Measurements from ENCODE around the gene RNF186. TPM values are rescaled to one million over a fixed set of nuclear protein-coding genes. Genes with fewer than 3 reads are reported as not detected.

RNF186 gene
- total RNA-seq, 2 donors from 2014 or later, result not detected

- H3K36me3 Mint-ChIP-seq (ENCODE audit: low read depth), result peaks cover 7% of the 10 kb centered on the region
- H3K27ac Mint-ChIP-seq, result no peak overlapping the region
- no peaks in the 10 kb centered on the region for H3K27me3 Mint-ChIP-seq
- ATAC-seq (no peak), DNase-seq (no peak)
- H3K9me3 ChIP-seq (ENCODE audit: control insufficient read depth, low read length, poor library complexity, severe bottlenecking), result no peaks in the 10 kb centered on the region
- no peak overlapping the region for H3K4me3 Mint-ChIP-seq
- peaks cover 2% of the 10 kb centered on the region for H3K4me1 Mint-ChIP-seq
Measured at GRCh38 chr1:19775317-19775716, 39.8 kb downstream of the RNF186 start.

GRCh38 chr1:19774180-19774785 is 40.8 kb downstream of the RNF186 start:
- H3K36me3 Mint-ChIP-seq (ENCODE audit: low read depth), result peaks cover 6% of the 10 kb centered on the region

GRCh38 chr1:19773485-19773884 is 41.6 kb downstream of the RNF186 start:
- H3K4me1 Mint-ChIP-seq, result peaks cover 2% of the 10 kb centered on the region
- H3K27ac Mint-ChIP-seq, result no peak overlapping the region
- no peak overlapping the region for H3K4me3 Mint-ChIP-seq

More at GRCh38 chr1:19774180-19774785, 40.8 kb downstream of the RNF186 start:
- H3K4me1 Mint-ChIP-seq, result peaks cover 3% of the 10 kb centered on the region
- no peak for ATAC-seq
- DNase-seq, result no peak
- H3K27me3 Mint-ChIP-seq, result no peaks in the 10 kb centered on the region
- no peak overlapping the region for H3K4me3 Mint-ChIP-seq
- H3K27ac Mint-ChIP-seq, result no peak overlapping the region
- H3K9me3 ChIP-seq (ENCODE audit: control insufficient read depth, low read length, poor library complexity, severe bottlenecking), result no peaks in the 10 kb centered on the region

GRCh38 chr1:19772053-19772452 is 43.0 kb downstream of the RNF186 start:
- Mint-ChIP-seq H3K36me3 (ENCODE audit: low read depth) (peaks cover 5% of the 10 kb centered on the region), H3K27me3 (no peaks in the 10 kb centered on the region), H3K4me3 (no peak overlapping the region), H3K27ac (no peak overlapping the region), H3K4me1 (peaks cover 2% of the 10 kb centered on the region)
- H3K9me3 ChIP-seq (ENCODE audit: control insufficient read depth, low read length, poor library complexity, severe bottlenecking), result no peaks in the 10 kb centered on the region
- ATAC-seq, result no peak
- DNase-seq, result no peak

More at GRCh38 chr1:19773485-19773884, 41.6 kb downstream of the RNF186 start:
- Mint-ChIP-seq H3K27me3 (no peaks in the 10 kb centered on the region), H3K36me3 (ENCODE audit: low read depth) (peaks cover 5% of the 10 kb centered on the region)
- no peaks in the 10 kb centered on the region for H3K9me3 ChIP-seq (ENCODE audit: control insufficient read depth, low read length, poor library complexity, severe bottlenecking)
- no peak for DNase-seq
- ATAC-seq, result no peak

- DNase-seq (no peak), ATAC-seq (no peak)
- H3K9me3 ChIP-seq (ENCODE audit: control insufficient read depth, low read length, poor library complexity, severe bottlenecking), result no peaks in the 10 kb centered on the region
- H3K4me1 Mint-ChIP-seq, result peaks cover 4% of the 10 kb centered on the region
- no peak overlapping the region for H3K27ac Mint-ChIP-seq
- H3K27me3 Mint-ChIP-seq, result no peaks in the 10 kb centered on the region
- H3K36me3 Mint-ChIP-seq (ENCODE audit: low read depth), result peaks cover 5% of the 10 kb centered on the region
- H3K4me3 Mint-ChIP-seq, result no peak overlapping the region
Measured at GRCh38 chr1:19771350-19771749, 43.7 kb downstream of the RNF186 start.

GRCh38 chr1:19770436-19771190 is 44.5 kb downstream of the RNF186 start:
- no peak overlapping the region for H3K27ac Mint-ChIP-seq
- H3K9me3 ChIP-seq (ENCODE audit: control insufficient read depth, low read length, poor library complexity, severe bottlenecking), result no peaks in the 10 kb centered on the region

GRCh38 chr1:19769211-19769932 is 45.7 kb downstream of the RNF186 start:
- Mint-ChIP-seq H3K4me1 (peaks cover 16% of the 10 kb centered on the region), H3K36me3 (ENCODE audit: low read depth) (peaks cover 7% of the 10 kb centered on the region), H3K27ac (no peak overlapping the region), H3K27me3 (no peaks in the 10 kb centered on the region), H3K4me3 (no peak overlapping the region)
- H3K9me3 ChIP-seq (ENCODE audit: control insufficient read depth, low read length, poor library complexity, severe bottlenecking), result no peaks in the 10 kb centered on the region
- ATAC-seq, result no peak
- no peak for DNase-seq

More at GRCh38 chr1:19770436-19771190, 44.5 kb downstream of the RNF186 start:
- ATAC-seq, result no peak
- DNase-seq, result no peak
- Mint-ChIP-seq H3K27me3 (no peaks in the 10 kb centered on the region), H3K36me3 (ENCODE audit: low read depth) (peaks cover 7% of the 10 kb centered on the region), H3K4me1 (peaks cover 10% of the 10 kb centered on the region), H3K4me3 (no peak overlapping the region)

- no peaks in the 10 kb centered on the region for H3K9me3 ChIP-seq (ENCODE audit: control insufficient read depth, low read length, poor library complexity, severe bottlenecking)
- Mint-ChIP-seq H3K27ac (no peak overlapping the region), H3K4me3 (no peak overlapping the region), H3K4me1 (peaks cover 16% of the 10 kb centered on the region), H3K36me3 (ENCODE audit: low read depth) (peaks cover 7% of the 10 kb centered on the region), H3K27me3 (no peaks in the 10 kb centered on the region)
- no peak for DNase-seq
- ATAC-seq, result no peak
Measured at GRCh38 chr1:19768353-19769210, 46.5 kb downstream of the RNF186 start.

GRCh38 chr1:19765623-19766022 is 49.5 kb downstream of the RNF186 start:
- no peaks in the 10 kb centered on the region for H3K27me3 Mint-ChIP-seq
- no peaks in the 10 kb centered on the region for H3K9me3 ChIP-seq (ENCODE audit: control insufficient read depth, low read length, poor library complexity, severe bottlenecking)
- ATAC-seq (no peak), DNase-seq (no peak)
- H3K36me3 Mint-ChIP-seq (ENCODE audit: low read depth), result peaks cover 7% of the 10 kb centered on the region
- peaks cover 16% of the 10 kb centered on the region for H3K4me1 Mint-ChIP-seq
- peak overlapping the region; percentile 9 for H3K4me3 Mint-ChIP-seq
- no peak overlapping the region for H3K27ac Mint-ChIP-seq

- Mint-ChIP-seq H3K4me3 (no peak overlapping the region), H3K36me3 (ENCODE audit: low read depth) (peaks cover 7% of the 10 kb centered on the region), H3K27ac (no peak overlapping the region), H3K4me1 (peaks cover 20% of the 10 kb centered on the region), H3K27me3 (no peaks in the 10 kb centered on the region)
- no peak for DNase-seq
- ATAC-seq, result no peak
- H3K9me3 ChIP-seq (ENCODE audit: control insufficient read depth, low read length, poor library complexity, severe bottlenecking), result no peaks in the 10 kb centered on the region
Measured at GRCh38 chr1:19764848-19765247, 50.2 kb downstream of the RNF186 start.

All from T-helper 17 cell (primary cell).